Type B pancreatic cell (in vitro differentiated cells): Measurements from ENCODE around the gene LARGE1. TPM values are rescaled to one million over a fixed set of nuclear protein-coding genes. Genes with fewer than 3 reads are reported as not detected.

Source experiments
- DNase-seq: peaks from one replicate; pipeline ENCODE4 v3.0.0; 2021; ENCODE audit warnings: mixed read lengths; ENCODE audit not compliant: unreplicated experiment; ENCODE audit errors: extremely low spot score
- H3K27ac Mint-ChIP-seq: 2 replicates; pipeline ENCODE4 v1.8.0; 2021; ENCODE audit warnings: mild to moderate bottlenecking, mixed read lengths
- H3K27me3 Mint-ChIP-seq: 2 replicates; pipeline ENCODE4 v1.8.0; 2021; ENCODE audit warnings: mixed read lengths
- H3K36me3 Mint-ChIP-seq: 2 replicates; pipeline ENCODE4 v1.8.0; 2021; ENCODE audit warnings: mixed read lengths
- H3K4me1 Mint-ChIP-seq: one replicate; pipeline ENCODE4 v1.8.0; 2021; ENCODE audit warnings: mixed read lengths; ENCODE audit not compliant: unreplicated experiment
- H3K4me3 Mint-ChIP-seq: 2 replicates; pipeline ENCODE4 v1.8.0; 2021; ENCODE audit warnings: mild to moderate bottlenecking, mixed read lengths
- H3K9me3 Mint-ChIP-seq: 2 replicates; pipeline ENCODE4 v1.8.0; 2021; ENCODE audit warnings: mixed read lengths
- total RNA-seq: library from RNA; stranded (reverse); gene quantifications from 2 replicates; pipeline ENCODE4 v1.2.1, GENCODE V29; 2021; ENCODE audit warnings: low replicate concordance
- TF ChIP-seq, protein P1 (sequence below): fragments of 200-600 bp; sonication (generic); conservative IDR thresholded peaks from 2 replicates; pipeline ENCODE4 v1.5.0; 2021; ENCODE audit warnings: antibody characterized with exemption, mild to moderate bottlenecking

Gene LARGE1
- total RNA-seq, 1 donor from 2014 or later, result 96.6 TPM

DNA sequence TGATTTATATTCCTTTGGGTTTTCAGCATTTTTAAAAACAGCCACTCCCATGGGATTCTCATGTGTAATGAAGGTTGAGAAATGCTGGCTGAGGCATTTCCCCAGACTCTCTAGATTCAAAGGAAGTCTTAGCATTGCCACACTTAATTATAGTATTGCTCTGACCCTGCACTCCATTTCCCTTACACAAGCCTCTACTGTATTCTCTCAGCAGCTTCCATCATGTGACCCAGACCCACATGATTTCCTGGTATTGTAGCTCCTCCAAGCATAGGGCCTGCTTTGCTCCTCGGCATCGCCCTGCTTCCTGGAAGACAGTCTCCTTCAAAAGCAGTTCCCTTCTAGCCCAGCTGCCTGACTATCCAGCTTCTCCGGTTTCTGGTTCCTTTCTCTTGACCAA, 261.5 kb downstream of the LARGE1 start:
- no peak for DNase-seq
- TF ChIP-seq, protein P1, sequence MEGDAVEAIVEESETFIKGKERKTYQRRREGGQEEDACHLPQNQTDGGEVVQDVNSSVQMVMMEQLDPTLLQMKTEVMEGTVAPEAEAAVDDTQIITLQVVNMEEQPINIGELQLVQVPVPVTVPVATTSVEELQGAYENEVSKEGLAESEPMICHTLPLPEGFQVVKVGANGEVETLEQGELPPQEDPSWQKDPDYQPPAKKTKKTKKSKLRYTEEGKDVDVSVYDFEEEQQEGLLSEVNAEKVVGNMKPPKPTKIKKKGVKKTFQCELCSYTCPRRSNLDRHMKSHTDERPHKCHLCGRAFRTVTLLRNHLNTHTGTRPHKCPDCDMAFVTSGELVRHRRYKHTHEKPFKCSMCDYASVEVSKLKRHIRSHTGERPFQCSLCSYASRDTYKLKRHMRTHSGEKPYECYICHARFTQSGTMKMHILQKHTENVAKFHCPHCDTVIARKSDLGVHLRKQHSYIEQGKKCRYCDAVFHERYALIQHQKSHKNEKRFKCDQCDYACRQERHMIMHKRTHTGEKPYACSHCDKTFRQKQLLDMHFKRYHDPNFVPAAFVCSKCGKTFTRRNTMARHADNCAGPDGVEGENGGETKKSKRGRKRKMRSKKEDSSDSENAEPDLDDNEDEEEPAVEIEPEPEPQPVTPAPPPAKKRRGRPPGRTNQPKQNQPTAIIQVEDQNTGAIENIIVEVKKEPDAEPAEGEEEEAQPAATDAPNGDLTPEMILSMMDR, result no peak
- Mint-ChIP-seq H3K36me3 (peaks cover 30% of the 10 kb centered on the region), H3K27me3 (no peaks in the 10 kb centered on the region), H3K9me3 (peaks cover 8% of the 10 kb centered on the region), H3K4me1 (peaks cover 28% of the 10 kb centered on the region), H3K4me3 (peak overlapping the region; percentile 38), H3K27ac (no peak overlapping the region)

DNA sequence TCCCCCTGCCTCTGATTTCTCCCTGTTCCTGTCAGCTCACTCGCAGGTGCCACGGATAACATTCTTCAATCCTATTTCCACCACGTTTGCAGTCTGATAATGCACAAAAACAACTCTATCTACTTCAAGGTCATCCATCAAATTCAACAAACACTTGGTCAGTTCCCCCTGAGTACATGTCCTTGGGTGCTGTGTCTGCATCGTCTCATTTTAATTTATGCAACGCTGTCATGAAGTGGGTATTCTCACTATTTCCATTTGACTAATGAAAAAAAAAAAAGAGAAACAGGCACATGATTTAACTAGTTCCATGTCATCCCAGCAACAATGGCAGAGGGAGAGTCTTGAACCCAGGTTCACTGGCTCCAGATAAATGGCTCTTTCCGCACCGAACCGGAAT, 262.6 kb downstream of the LARGE1 start:
- Mint-ChIP-seq H3K4me3 (no peak overlapping the region), H3K27ac (no peak overlapping the region), H3K9me3 (peaks cover 8% of the 10 kb centered on the region), H3K27me3 (no peaks in the 10 kb centered on the region), H3K36me3 (peaks cover 26% of the 10 kb centered on the region), H3K4me1 (peaks cover 37% of the 10 kb centered on the region)
- TF ChIP-seq, protein P1, result no peak
- no peak for DNase-seq

DNA sequence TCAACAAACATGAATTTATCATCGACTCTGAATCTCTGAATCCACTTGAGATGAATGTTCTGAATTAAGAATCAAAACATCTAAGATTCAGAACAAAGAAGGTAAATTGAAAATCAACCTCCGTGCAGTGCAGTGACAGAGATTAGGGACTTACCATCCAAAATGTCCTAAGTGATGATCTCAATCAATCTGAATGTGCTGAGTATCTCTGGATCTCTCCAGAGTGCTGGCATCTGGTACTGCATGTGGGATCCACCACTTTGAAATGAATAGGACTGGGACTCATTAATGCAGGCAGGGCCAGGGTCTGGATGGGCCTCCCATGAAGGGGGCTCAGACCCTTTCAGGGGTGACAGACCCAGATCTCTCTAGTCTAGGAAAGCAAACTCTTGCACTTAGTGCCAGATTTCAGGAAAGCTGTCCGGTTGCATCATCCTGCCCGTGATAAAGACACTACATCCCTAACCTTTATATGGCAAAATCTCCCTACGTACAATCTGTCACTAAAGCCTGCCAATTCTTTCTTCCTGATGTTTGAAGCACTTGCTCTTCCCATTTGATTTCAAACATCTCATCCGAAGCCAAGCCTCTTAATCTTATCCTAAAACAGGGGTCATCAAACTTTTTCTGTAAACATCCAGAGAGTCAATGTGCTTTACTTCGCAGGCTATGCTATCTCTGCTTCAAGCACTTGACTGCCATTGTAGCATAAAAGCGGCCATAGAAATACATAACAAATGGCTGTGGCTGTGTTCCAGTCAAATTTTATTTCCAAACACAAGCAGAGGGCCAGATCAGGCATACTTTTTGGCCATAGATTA, 263.3 kb downstream of the LARGE1 start:
- Mint-ChIP-seq H3K4me1 (peaks cover 44% of the 10 kb centered on the region), H3K36me3 (peaks cover 26% of the 10 kb centered on the region), H3K4me3 (no peak overlapping the region), H3K27me3 (no peaks in the 10 kb centered on the region), H3K9me3 (peaks cover 8% of the 10 kb centered on the region), H3K27ac (no peak overlapping the region)
- TF ChIP-seq, protein P1, result no peak
- no peak for DNase-seq

DNA sequence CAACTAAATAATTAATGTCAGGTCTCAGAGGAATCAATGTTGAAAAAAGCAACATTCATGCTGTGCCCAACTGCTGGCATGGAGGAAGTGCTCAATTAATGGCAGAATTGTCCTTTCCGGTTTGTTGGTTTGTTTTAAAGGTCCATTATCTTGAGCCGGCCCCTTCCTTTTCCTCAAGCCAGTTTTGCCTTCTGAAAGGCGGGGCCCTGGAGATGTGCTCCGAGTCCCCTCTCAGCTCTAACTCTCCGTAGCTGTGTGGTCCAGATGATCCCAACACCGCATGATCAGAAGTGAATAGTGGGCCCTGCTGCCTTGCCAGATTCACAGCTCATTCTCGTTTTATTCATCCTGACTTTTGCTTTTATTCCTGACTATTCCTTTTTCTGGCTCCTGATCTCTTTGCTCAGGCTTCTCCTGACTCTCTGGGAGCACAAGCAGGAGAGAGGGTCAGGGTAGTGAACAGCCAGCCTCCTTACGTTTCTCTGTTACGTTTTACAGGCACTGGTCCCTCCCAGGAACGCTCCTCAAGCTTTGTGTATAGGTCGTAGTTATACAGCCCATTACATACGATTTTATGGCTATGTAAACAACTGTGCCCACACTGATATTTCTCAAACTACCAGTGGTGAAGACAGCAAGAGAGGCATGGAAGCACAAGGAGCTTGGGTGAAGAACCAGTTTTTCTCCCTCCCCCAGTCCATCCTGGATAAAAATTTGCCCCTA, 265.9 kb downstream of the LARGE1 start:
- DNase-seq, result no peak
- Mint-ChIP-seq H3K36me3 (peaks cover 40% of the 10 kb centered on the region), H3K27ac (peak overlapping the region; percentile 49), H3K27me3 (no peaks in the 10 kb centered on the region), H3K4me1 (peaks cover 34% of the 10 kb centered on the region), H3K9me3 (peaks cover 8% of the 10 kb centered on the region), H3K4me3 (peak overlapping the region; percentile 11)
- TF ChIP-seq, protein P1, result no peak

DNA sequence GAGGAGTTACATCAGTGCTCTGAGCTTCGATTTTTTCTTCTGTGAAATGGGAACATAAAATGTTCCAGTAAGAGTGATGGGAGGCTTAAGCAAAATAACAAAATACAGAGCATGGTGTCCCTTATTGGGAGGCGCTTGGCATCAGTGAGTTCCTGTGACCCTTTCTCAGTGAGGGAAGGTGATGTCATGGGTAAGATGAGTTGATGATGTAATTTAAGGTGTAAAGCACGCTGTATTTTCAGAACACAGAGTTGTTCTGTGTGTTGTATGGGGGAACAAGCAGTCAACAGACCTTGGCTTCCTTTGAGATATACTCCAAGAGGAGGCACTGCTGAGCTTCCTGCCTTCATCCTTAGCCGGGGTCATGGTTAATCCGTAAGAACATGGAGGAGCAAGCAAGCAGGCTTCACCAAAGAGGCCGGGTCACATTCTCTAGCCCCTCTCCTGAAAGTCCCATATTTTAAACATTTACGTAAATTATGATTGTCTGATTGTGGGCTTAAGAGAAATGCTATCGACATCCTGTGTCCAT, 266.7 kb downstream of the LARGE1 start:
- Mint-ChIP-seq H3K27ac (no peak overlapping the region), H3K36me3 (peaks cover 40% of the 10 kb centered on the region), H3K4me3 (no peak overlapping the region), H3K27me3 (no peaks in the 10 kb centered on the region), H3K4me1 (peaks cover 26% of the 10 kb centered on the region), H3K9me3 (peaks cover 5% of the 10 kb centered on the region)
- DNase-seq, result no peak
- TF ChIP-seq, protein P1, result no peak
